MM.1S (cell line): Measurements from ENCODE around the gene CADPS.

Source experiments
- DNase-seq: peaks from one replicate; pipeline ENCODE4 v3.0.0-alpha.2; 2015
- H2AFZ ChIP-seq: fragments of 300-600 bp; sonication (generic); 2 replicates; pipeline ENCODE4 v1.6.0; 2016; ENCODE audit warnings: antibody characterized with exemption, low read length
- H3F3A ChIP-seq: fragments of 300-600 bp; sonication (generic); 2 replicates; pipeline ENCODE4 v1.6.1; 2016; ENCODE audit warnings: mild to moderate bottlenecking, antibody characterized with exemption, low read length, moderate library complexity, mixed read lengths; ENCODE audit not compliant: insufficient read depth
- H3K27ac ChIP-seq: fragments of 300-600 bp; sonication (generic); 2 replicates; pipeline ENCODE4 v1.5.1; 2016; ENCODE audit warnings: mild to moderate bottlenecking, low read length
- H3K27me3 ChIP-seq: fragments of 300-600 bp; sonication (generic); replicated peaks from 2 replicates; pipeline ENCODE4 v1.6.0; 2016; ENCODE audit warnings: low read length; ENCODE audit not compliant: insufficient read depth
- H3K36me3 ChIP-seq: fragments of 300-600 bp; sonication (generic); replicated peaks from 2 replicates; pipeline ENCODE4 v1.6.1; 2016; ENCODE audit warnings: mild to moderate bottlenecking, low read length, mixed read lengths; ENCODE audit not compliant: insufficient read depth
- H3K4me1 ChIP-seq: fragments of 300-600 bp; sonication (generic); 2 replicates; pipeline ENCODE4 v1.6.1; 2016; ENCODE audit warnings: low read length, mixed read lengths
- H3K4me2 ChIP-seq: fragments of 300-600 bp; sonication (generic); 2 replicates; pipeline ENCODE4 v1.6.0; 2016; ENCODE audit warnings: low read depth, low read length
- H3K4me3 ChIP-seq: fragments of 300-600 bp; sonication (generic); 2 replicates; pipeline ENCODE4 v1.5.1; 2016; ENCODE audit warnings: low read length, mixed read lengths
- H3K79me2 ChIP-seq: fragments of 300-600 bp; sonication (generic); 2 replicates; pipeline ENCODE4 v1.6.1; 2016; ENCODE audit warnings: mixed run types, low read length, mixed read lengths
- H3K9ac ChIP-seq: fragments of 300-600 bp; sonication (generic); 2 replicates; pipeline ENCODE4 v1.6.1; 2016; ENCODE audit warnings: low read length, mixed read lengths
- H3K9me2 ChIP-seq: fragments of 300-600 bp; sonication (generic); replicated peaks from 2 replicates; pipeline ENCODE4 v1.6.1; 2016; ENCODE audit warnings: mild to moderate bottlenecking, low read length, mixed read lengths; ENCODE audit not compliant: insufficient read depth
- H3K9me3 ChIP-seq: fragments of 300-600 bp; sonication (generic); replicated peaks from 2 replicates; pipeline ENCODE4 v1.6.1; 2016; ENCODE audit warnings: mild to moderate bottlenecking, low read length, mixed read lengths; ENCODE audit not compliant: insufficient read depth
- H4K20me1 ChIP-seq: fragments of 300-600 bp; sonication (generic); 2 replicates; pipeline ENCODE4 v1.6.1; 2016; ENCODE audit warnings: mild to moderate bottlenecking, low read length, moderate library complexity, mixed read lengths; ENCODE audit not compliant: insufficient read depth
- CTCF ChIP-seq: fragments of 300-600 bp; sonication (generic); IDR thresholded peaks from 2 replicates; pipeline ENCODE4 v1.5.1; 2016; ENCODE audit warnings: antibody characterized with exemption, low read length, mixed read lengths
- EZH2 ChIP-seq: fragments of 300-600 bp; sonication (generic); optimal IDR thresholded peaks from 2 replicates; pipeline ENCODE3; 2017; ENCODE audit warnings: low read depth, mild to moderate bottlenecking, antibody characterized with exemption, low read length, mixed read lengths
- EZH2phosphoT487 ChIP-seq: fragments of 300-600 bp; sonication (generic); IDR thresholded peaks from 2 replicates; pipeline ENCODE4 v1.6.1; 2018; ENCODE audit warnings: antibody characterized with exemption, low read length

The CADPS gene

GRCh38 chr3:62818347-62818746 lies 56.9 kb downstream of the CADPS start:
- no peaks in the 10 kb centered on the region for H3K27me3 ChIP-seq
- H3K36me3 ChIP-seq = no peaks in the 10 kb centered on the region
- peak overlapping the region; percentile 50 for H3K9ac ChIP-seq
- H3K79me2 ChIP-seq = no peaks in the 10 kb centered on the region
- TF ChIP-seq CTCF (no peak), EZH2 (no peak), EZH2phosphoT487 (no peak)
- peak overlapping the region; percentile 10 for H3K4me3 ChIP-seq
- no peaks in the 10 kb centered on the region for H3K9me2 ChIP-seq
- H3K27ac ChIP-seq = peak overlapping the region; percentile 94
- no peaks in the 10 kb centered on the region for H4K20me1 ChIP-seq
- H2AFZ ChIP-seq = 0 out of 2 replicates have a peak overlapping the region, but pooled peaks have one; percentile 28
- DNase-seq = peak; percentile 93
- H3K4me1 ChIP-seq = peaks cover 38% of the 10 kb centered on the region
- H3F3A ChIP-seq = peaks cover 18% of the 10 kb centered on the region
- H3K4me2 ChIP-seq = peak overlapping the region; percentile 61
- H3K9me3 ChIP-seq = no peaks in the 10 kb centered on the region

- no peaks in the 10 kb centered on the region for H3K36me3 ChIP-seq
- peak overlapping the region; percentile 50 for H3K9ac ChIP-seq
- no peaks in the 10 kb centered on the region for H3K9me2 ChIP-seq
- DNase-seq = peak; percentile 75
- peak overlapping the region; percentile 61 for H3K4me2 ChIP-seq
- H3K79me2 ChIP-seq = no peaks in the 10 kb centered on the region
- no peaks in the 10 kb centered on the region for H4K20me1 ChIP-seq
- H3K27me3 ChIP-seq = no peaks in the 10 kb centered on the region
- no peak for TF ChIP-seq CTCF
- TF ChIP-seq EZH2 = no peak
- no peak for TF ChIP-seq EZH2phosphoT487
- H3K4me1 ChIP-seq = peaks cover 38% of the 10 kb centered on the region
- H2AFZ ChIP-seq = peak overlapping the region; percentile 28; the same call in 1 of the 2 replicates
- H3F3A ChIP-seq = peaks cover 18% of the 10 kb centered on the region
- H3K27ac ChIP-seq = peak overlapping the region; percentile 94
- peak overlapping the region; percentile 10 for H3K4me3 ChIP-seq
- H3K9me3 ChIP-seq = no peaks in the 10 kb centered on the region
These were observed 57.5 kb downstream of the CADPS start for GRCh38 chr3:62817678-62818077.

- H3K79me2 ChIP-seq = no peaks in the 10 kb centered on the region
- no peaks in the 10 kb centered on the region for H3K9me2 ChIP-seq
- H2AFZ ChIP-seq = no peak overlapping the region
- H3F3A ChIP-seq = peaks cover 18% of the 10 kb centered on the region
- H3K9ac ChIP-seq = no peak overlapping the region
- H3K27ac ChIP-seq = no peak overlapping the region
- no peaks in the 10 kb centered on the region for H3K9me3 ChIP-seq
- H4K20me1 ChIP-seq = no peaks in the 10 kb centered on the region
- peaks cover 42% of the 10 kb centered on the region for H3K4me1 ChIP-seq
- H3K27me3 ChIP-seq = no peaks in the 10 kb centered on the region
- no peak overlapping the region for H3K4me2 ChIP-seq
- DNase-seq = no peak
- no peaks in the 10 kb centered on the region for H3K36me3 ChIP-seq
- H3K4me3 ChIP-seq = no peak overlapping the region
- TF ChIP-seq EZH2phosphoT487 = no peak
- TF ChIP-seq EZH2 = no peak
- no peak for TF ChIP-seq CTCF
These were observed 59.2 kb downstream of the CADPS start for GRCh38 chr3:62815981-62816380.
